ENCODE data around the gene FAM72B.
"Not testable (repeated sequence)": the region's sequence is repeated elsewhere in the genome, so short reads cannot be mapped to it uniquely, and the experiment has no call there.

FAM72B gene

DNA sequence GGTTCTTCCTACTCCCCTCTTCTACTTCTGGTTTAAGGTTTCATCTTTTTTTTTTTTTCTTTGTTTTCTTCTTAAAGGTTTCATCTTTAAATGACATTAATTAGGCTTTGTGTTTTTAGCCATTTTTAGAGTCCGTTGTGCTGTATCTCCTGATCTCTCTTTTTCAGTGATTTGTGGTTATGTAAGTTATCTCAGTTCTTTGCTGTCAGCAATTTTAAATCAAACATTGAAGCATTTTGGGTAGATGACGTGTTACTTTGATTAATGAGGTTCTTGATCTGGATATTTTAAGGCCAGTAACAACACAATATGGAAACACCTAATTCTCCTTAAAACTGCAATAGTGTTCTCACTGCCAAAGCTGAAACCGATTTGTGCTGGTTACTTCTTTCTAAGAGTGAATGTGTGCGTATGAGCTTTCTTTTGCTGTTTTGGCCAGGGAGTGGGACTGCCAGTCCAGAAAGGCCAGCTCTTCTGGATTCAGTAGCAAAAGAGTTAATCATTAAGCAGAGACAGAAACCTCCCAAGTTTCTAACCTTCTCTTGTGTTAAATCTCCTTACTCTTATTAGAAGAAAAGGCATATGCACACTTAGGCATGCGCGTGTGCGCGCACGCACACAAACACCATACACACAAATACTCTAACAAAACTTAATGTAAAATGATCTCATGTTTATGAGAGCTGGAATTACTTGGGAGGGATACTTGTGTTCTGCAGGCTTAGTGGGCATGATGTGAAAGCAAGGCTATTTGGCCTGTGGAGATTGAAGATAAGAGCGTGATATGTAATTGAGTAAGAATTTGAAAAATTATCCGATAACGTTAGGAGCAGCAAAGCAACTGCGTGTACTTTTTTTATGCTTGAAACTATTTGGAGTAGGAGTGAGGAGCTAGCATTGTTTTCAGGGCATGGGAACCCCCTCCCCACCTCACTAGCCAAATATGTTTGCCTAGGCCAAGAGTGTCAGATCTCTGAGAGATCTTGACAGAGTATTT, 17.1 kb upstream of the FAM72B start:
- intact Hi-C loops (cut with DNase I); DNase-seq: not testable (repeated sequence)

DNA sequence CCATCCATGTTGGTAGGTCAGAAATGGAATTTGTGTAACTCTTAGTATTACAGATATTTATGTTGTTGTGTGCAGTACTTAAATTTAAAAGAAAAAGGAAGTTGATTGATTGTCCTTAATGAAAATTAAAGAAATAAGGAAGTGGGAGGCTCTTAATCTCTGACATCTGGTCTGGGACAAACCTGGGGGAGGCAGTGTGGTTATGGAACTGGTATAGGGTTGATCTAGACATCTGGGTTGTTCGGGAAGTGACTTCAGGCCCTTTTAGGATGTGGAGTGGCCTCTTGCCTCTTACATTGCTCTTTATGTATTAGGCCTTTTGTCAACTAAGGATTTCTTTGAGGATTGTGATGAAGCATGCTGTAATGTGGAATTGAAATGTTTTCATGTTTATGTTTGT, 16.1 kb upstream of the FAM72B start:
- DNase-seq; intact Hi-C loops (cut with DNase I): not testable (repeated sequence)

DNA sequence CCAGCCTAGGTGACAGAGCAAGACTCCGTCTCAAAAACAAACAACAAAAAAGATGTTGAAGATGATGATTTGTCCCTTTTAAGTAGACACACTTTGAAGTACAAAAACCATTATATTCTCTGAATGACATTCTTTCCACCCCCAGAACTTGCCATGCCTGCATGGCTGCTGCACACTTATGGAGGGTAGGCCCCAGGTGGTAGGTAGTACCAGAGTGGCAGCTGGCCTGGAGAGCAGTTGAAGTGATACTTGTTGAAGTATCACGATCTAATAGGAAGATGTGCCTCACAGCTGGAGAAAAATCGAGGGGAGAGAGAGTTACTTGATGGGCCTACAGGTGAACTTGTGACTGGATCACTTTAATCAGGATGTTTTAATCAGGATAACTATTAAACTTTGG, 15.6 kb upstream of the FAM72B start:
- intact Hi-C loops (cut with DNase I); DNase-seq: not testable (repeated sequence)

DNA sequence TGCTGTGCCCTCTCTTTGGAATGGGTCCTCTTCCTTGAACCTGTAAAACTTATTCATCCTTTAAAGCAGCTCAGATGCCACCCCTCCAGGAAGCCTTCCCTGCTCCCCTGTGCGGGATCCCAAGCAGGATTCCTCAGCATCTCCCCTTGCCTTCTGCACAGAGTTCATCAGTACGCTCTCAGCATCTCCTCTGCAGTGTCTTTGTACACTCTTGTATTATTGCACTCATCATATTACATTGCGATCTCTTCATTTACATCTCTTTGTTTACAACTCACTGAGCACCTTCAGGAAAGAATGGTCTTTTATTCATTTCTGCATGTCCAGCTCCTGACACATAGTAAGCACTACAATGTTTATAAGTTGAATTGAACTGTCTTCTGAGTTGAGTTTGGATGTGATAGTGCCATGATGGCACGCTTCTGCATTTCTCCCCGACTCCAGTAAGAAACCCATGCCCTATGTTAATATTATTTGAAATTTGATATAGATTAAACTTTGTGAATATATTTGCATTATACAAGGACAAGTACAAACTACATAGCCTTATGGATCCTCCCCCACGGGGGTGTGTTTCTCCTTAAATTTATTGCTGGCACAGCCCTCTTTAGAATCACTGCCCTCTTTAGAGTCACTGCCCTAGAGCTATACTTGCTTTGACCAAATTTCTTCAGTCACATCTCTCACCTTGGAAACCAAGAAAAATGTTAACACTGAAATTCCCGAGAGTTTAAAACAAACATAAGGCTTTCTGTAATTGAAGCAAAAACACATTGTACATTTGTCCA, 13.1 kb upstream of the FAM72B start:
- DNase-seq; intact Hi-C loops (cut with DNase I): not testable (repeated sequence)

DNA sequence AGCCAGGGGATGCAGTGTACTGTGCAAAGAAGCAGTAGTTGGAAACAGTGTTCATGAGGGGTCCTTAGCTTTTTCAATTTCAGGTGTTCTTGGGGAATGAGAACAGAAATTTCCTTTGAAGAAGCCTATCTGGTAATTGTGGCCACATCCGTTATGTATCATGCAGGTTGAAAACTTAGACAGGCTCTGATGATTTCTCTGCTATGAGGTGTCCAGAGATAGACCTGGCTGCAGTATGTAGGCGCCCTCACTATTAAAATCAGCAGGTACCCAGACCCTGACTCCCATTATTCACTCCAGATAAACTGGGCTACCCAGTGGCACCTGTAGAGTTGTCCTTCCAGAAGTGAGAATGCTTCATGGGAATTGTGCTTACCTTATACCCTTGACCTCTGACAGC, 8.4 kb upstream of the FAM72B start:
- intact Hi-C loops (cut with DNase I); DNase-seq: not testable (repeated sequence)

DNA sequence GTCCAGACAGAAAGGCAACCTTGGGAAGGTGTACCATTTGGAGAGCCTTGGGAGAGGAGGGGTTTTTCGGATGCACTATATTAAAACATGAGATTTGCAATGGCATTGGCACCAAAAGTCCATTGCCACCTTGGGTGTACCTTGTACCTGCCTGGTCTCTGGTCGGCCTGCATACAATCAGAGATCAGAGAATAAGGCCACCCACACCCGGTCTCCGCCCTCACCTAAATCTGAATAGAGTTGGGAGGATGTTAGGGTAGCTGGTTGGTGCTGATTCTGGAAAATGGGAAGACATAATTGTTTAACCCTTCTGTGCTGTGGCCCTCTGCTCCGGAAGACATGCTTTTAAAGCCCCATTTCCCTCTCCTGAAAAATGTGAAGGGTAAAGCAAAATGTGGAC, 3.8 kb upstream of the FAM72B start:
- intact Hi-C loops (cut with DNase I), result not testable (repeated sequence)

DNA sequence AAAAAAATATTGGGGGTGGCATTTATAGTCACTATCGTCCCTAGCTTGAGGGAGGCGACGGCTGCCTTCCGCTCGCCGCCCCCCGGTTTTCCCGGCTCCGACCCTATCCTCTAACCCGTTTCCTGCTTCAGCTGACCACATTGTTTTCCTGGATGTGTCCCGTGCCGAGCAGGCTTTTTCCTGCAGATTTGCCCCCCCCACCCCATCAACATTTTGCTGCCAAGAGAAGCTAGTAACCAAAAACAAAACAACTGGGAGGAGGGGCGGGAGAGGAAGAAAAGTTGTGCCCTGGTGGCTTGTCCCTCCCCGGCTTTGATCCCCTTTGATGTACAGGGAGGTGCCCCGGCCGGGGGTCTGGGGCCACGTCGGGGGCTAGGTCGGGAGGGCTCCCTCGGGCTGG, 2.1 kb upstream of the FAM72B start:
- DNase-seq; intact Hi-C loops (cut with DNase I): not testable (repeated sequence)

More for the DNA sequence above, 3.8 kb upstream of the FAM72B start:
- DNase-seq, result peak in 26 of 42 donors; percentile 2 to 51 (median 16)

DNA sequence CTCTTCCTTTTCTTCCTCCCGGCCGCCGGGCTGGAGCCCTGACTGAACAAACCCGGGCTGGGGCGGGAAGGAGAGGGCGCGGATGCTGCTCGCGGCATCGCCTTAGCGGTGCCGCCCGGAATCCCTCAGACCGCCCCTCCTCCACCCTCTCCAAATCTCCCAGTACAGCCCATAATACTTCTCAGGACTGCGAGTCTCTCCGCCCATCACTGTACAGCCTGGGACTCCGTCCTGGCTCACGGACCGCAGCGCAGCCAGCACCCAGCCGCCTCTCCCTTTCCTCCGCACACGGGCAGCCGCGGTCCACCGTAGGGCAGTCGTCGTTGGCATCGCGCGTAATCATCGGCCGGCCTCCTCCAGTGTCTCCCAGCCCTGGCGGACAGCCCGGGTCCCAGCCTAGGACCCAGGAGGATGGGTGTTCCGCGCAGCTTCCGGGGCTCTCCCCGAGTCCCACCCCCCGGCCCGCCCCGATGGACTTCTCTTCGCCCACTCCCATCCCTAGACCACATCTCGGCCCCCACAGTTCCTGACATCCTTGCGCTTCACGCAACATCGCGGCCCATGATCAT, 1.1 kb upstream of the FAM72B start:
- intact Hi-C loops (cut with DNase I), result not testable (repeated sequence)
- peak in 5 of 42 donors; percentile 5 to 19 (median 17) for DNase-seq

DNA sequence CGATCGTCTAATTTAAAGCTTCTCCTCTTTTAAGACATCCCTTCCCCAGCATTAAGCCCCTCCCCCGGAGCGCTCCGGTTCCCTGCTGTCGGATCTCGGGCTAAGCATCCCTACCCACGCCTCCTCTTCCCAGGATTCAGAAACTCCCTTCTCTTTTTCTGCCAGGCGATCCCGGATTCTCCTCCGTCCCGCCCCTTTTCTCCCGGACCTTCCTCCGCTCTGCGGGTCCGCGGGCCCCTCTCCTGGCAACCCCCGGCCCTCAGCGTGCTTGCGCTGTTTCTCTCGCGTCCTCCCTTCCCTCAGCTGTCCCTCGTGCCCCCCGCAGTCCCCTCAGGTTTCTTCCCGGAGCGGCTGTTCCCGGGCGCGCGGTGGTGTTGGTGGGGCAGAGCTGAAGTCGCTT, 273 bp downstream of the FAM72B start:
- DNase-seq, result peak in 5 of 42 donors; percentile 1 to 16 (median 7)
- intact Hi-C loops (cut with DNase I), result not testable (repeated sequence)

DNA sequence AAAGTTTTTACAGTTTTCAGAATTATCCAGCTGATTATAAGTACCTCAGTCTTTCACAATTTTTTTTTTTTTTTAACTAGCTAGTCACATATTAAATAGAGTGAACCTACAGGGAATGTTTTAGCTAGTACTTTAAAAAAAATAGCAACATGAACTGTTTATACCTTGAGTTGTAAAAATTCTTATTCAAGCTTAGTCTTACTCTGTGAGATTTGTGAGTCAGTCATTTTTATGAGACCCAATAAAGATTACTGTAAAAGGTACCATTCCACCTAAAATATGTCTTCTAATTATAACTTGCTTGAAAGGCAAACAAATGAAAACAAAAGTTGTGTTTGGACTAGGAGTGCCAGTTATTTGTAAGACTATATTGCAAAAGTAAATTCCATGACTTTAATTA, 5.9 kb downstream of the FAM72B start:
- DNase-seq; intact Hi-C loops (cut with DNase I): not testable (repeated sequence)

DNA sequence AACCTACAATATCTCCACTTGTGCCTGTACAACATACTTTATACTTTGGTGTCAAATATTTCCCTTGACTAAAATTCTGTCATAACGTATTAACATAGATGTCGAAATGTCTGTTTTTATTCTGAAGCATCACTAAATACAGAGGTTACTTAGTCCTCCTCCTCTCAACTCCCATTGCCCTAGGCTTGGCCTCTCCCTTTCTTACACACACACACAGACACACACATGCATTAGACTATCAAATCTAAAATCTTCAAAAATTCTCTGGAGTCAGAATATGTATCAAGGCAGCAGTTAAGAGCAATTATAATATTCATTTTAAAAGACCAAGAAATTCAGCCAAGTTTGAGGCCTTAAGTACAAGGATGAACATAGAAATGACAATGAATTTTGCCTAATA, 7.5 kb downstream of the FAM72B start:
- intact Hi-C loops (cut with DNase I); DNase-seq: not testable (repeated sequence)

DNA sequence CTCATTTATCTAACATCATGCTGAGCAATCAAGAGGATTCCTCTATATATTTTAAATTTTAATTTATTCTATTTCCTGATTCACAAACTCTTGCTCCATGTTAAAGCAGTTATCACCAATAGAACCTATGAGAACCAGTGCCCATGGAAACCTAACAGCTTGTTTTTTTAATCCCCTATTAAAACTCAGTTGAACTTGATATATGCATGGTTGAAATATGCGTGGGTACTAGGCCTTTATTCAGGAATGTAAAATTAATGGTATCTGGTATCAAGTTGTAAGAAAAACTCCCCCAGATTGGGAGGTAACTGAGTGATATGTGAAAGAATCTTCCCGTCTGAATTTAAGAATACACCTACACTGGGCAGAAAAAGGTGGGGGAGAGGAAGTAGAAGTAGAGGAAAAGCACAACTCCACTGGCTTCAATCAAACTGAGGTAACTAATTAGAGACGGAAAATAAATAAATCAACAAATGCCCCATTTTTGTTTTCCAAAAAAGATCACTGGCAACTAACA, 15.9 kb downstream of the FAM72B start:
- intact Hi-C loops (cut with DNase I); DNase-seq: not testable (repeated sequence)

DNA sequence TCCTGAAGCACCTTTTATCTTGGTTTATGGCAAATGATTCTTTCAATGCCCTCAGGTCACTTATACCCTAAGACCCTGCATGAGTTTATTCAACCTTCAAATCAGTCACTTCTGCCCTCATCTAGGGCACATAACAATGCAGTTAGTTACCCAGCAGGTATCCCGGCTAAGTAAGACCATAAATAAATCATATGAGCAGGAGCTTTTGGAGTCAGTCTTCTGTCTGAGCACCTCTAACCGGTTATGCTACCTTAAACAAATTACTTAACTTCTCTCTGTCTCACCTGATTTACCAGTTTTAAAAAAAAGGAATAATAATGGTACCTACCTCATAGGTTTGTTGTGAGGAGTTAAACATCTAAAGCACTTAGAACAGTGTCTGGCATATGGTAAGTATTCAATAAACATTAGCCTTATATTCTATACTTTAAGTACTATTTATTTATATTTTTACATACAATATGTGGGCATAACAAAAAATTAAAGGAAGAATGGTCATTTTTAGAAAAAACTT, 16.9 kb downstream of the FAM72B start:
- DNase-seq; intact Hi-C loops (cut with DNase I): not testable (repeated sequence)

DNA sequence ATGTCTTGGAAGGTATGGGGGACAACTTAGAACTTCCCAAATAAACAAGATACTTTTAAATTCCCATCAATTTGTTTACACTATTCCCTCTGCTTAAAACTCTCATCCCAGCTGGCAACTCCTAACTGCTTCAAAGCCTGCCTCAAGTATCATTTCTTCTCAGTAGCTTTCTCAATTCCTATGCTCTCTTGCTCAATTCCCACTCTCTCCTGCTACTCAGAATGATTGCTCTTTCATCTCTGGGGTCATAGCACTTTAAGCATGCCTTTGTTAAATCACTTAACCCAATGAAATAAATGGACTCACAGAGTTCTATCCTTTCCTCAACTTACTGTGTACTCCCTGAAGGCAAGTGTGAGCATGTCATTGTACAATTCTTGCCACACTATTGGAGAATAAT, 18.8 kb downstream of the FAM72B start:
- intact Hi-C loops (cut with DNase I); DNase-seq: not testable (repeated sequence)

DNA sequence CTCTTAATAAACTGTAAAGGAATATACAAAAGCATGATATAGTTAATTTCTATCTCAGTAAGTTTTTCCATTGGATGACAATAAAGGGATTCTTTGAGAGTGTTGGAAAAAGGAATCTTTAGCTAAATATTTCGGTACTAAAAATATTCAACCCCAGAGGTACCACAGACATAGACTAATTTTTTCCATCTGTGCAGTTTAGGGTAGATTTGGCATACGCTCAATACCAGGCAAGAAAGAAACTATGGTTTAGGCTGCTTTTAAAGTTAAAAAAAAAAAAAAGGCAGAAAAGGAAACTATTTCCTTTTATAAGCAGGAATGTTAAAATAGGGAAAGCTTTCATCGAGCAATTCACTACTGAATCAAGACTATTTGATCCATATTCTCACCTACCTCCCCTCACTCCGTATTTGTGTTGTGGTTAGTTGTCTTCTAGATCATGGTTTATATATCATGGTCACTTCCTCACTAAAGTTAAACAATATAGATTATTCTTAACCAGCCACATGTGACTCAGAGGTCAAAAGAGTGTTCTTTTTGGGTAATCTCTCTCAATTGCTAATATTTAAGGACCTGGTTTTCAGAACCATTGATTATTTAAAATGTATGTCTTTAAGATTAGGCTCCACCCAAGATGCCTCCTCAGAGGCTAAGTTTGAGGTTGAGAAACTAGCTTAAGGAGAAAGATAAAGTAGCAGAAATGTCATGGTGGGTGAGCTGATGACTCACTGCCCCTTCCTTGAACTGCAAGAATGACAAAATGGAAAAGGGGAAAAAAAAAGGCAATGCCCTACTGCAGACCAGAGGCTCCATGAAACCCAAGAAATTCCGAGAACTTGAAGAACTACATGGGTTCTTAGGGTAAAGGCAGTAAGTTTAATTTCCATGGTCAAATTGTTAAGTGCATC, 20.0 kb downstream of the FAM72B start:
- intact Hi-C loops (cut with DNase I); DNase-seq: not testable (repeated sequence)

DNA sequence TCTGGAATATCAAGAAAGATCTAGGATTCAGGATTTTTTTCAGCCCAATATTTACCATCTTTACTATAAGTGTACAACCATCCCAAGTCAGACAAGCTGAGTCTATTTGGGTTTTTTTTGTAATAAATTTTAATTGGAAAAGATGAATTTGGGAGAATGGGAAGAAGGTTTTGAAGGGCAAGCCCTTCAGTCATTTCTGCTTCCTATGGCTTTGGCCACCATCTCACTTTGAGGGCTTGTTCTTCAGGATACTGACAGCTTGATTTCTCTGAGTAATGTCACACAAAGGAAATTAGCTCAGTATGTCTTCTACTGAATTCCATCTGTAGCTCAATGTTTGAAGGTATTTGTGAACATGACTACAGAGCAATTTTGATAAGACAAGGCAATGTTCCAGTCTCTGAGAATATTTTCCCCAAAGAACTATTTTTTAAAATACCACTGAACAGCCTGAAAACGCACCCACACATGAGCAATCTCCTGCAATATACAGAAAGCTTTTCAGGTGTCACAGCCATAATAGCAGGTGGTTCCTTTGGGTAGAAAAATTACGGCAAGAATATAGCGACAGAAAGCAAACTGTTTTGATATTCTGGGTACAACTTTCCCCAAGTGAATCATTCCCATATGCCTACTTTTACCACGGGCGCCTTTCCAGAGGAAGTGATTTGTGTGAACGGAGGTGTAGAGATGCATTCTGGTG, 22.8 kb downstream of the FAM72B start:
- DNase-seq; intact Hi-C loops (cut with DNase I): not testable (repeated sequence)

DNA sequence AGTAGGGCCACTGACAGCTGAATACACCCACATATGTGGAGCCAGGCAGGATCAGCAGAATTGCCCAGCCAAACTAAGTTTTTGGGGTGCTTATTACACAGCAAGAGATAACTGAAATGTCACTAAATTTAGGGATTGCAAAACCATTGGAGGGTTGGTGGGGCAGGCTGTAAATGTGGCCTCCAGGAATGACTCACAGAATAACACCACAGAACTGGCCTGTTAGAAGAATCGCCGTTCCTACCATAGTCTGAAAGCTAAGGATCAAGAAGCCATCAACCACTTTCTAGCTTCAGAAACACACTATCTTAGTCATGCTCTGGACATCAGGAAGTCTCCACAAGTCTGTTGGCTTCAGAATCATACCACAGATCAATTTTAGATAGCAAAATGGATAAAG, 24.0 kb downstream of the FAM72B start:
- DNase-seq; intact Hi-C loops (cut with DNase I): not testable (repeated sequence)

All from head of caudate nucleus (tissue), 42 donors.